IMR-90 (cell line): ENCODE measurements around the gene RAB18. TPM values are rescaled to one million over a fixed set of nuclear protein-coding genes. Genes with fewer than 3 reads are reported as not detected.

ENCODE experiments used
- ATAC-seq: fragments of 200-7000 bp; cut with Tn5 transposase; 2 replicates; pipeline ENCODE4 v1.9.1; 2020; ENCODE audit warnings: low read depth, mild to moderate bottlenecking, moderate library complexity
- BruUV-seq: library from RNA; stranded (reverse); fragments of 400-500 nt; replicated peaks from 2 replicates; lab custom pipeline; 2021; lab: Mats Ljungman, UMichigan
- CTCF ChIA-PET: fragments of 300-600 bp; formaldehyde crosslinking; extraction: SDS; loops from one replicate; lab custom pipeline; 2021; ENCODE audit warnings: antibody characterized with exemption; lab: Yijun Ruan, JAX
- POLR2A ChIA-PET: fragments of 300-600 bp; sonication (Branson Sonifier 250); formaldehyde crosslinking; loops from one replicate; lab custom pipeline; 2022; ENCODE audit warnings: antibody characterized with exemption; ENCODE audit not compliant: unreplicated experiment; lab: Charles Lee
- DNase-seq: peaks from one replicate; pipeline ENCODE4 v3.0.0; 2013
- H2AFZ ChIP-seq: replicated peaks from 2 replicates; pipeline ENCODE3; 2013; ENCODE audit warnings: low read length, mild to moderate bottlenecking; ENCODE audit not compliant: poor library complexity
- H2AK5ac ChIP-seq: 2 replicates; pipeline ENCODE4 v1.6.1; 2013; ENCODE audit warnings: low read depth, low read length, inconsistent platforms
- H2AK9ac ChIP-seq: replicated peaks from 2 replicates; pipeline ENCODE3; 2013; ENCODE audit warnings: mild to moderate bottlenecking, low read depth, low read length, moderate library complexity; ENCODE audit not compliant: poor library complexity
- H2BK120ac ChIP-seq: 2 replicates; pipeline ENCODE4 v1.6.1; 2013; ENCODE audit warnings: low read depth, low read length, inconsistent platforms
- H2BK15ac ChIP-seq: 3 replicates; pipeline ENCODE4 v1.6.1; 2013; ENCODE audit warnings: low read depth, low read length, inconsistent platforms
- H2BK20ac ChIP-seq: 2 replicates; pipeline ENCODE4 v1.6.1; 2013; ENCODE audit warnings: low read depth, mild to moderate bottlenecking, inconsistent platforms, low read length, moderate library complexity
- H2BK5ac ChIP-seq: 2 replicates; pipeline ENCODE4 v1.6.1; 2013; ENCODE audit warnings: mild to moderate bottlenecking, low read depth, low read length, inconsistent platforms; ENCODE audit not compliant: poor library complexity, severe bottlenecking
- H3K14ac ChIP-seq: replicated peaks from 2 replicates; pipeline ENCODE4 v1.6.1; 2013; ENCODE audit warnings: low read depth, low read length, inconsistent platforms
- H3K18ac ChIP-seq: 2 replicates; pipeline ENCODE4 v1.6.1; 2013; ENCODE audit warnings: low read depth, low read length, control low read depth
- H3K23ac ChIP-seq: 2 replicates; pipeline ENCODE4 v1.6.1; 2013; ENCODE audit warnings: low read depth, low read length, inconsistent platforms
- H3K27ac ChIP-seq: 2 replicates; pipeline ENCODE4 v1.5.1; 2013; ENCODE audit warnings: mild to moderate bottlenecking, control low read depth, low read length; ENCODE audit not compliant: insufficient read depth
- H3K27me3 ChIP-seq: 2 replicates; pipeline ENCODE4 v1.6.1; 2013; ENCODE audit warnings: low read length; ENCODE audit not compliant: control insufficient read depth, insufficient read depth
- H3K36me3 ChIP-seq: 2 replicates; pipeline ENCODE4 v1.6.1; 2013; ENCODE audit warnings: low read length, mixed read lengths; ENCODE audit not compliant: control insufficient read depth, insufficient read depth
- H3K4ac ChIP-seq: 2 replicates; pipeline ENCODE4 v1.6.1; 2013; ENCODE audit warnings: low read depth, low read length, inconsistent platforms
- H3K4me1 ChIP-seq: 2 replicates; pipeline ENCODE4 v1.6.1; 2013; ENCODE audit warnings: low read length, mixed read lengths; ENCODE audit not compliant: control insufficient read depth, insufficient read depth
- H3K4me2 ChIP-seq: 2 replicates; pipeline ENCODE4 v1.6.1; 2013; ENCODE audit warnings: low read depth, mild to moderate bottlenecking, control low read depth, low read length, moderate library complexity
- H3K4me3 ChIP-seq: 2 replicates; pipeline ENCODE4 v1.5.1; 2013; ENCODE audit warnings: low read depth, mild to moderate bottlenecking, control low read depth, low read length, moderate library complexity; ENCODE audit not compliant: insufficient read depth
- H3K56ac ChIP-seq: 2 replicates; pipeline ENCODE4 v1.6.1; 2013; ENCODE audit warnings: low read length, inconsistent platforms; ENCODE audit not compliant: insufficient read depth; ENCODE audit errors: extremely low read depth
- H3K79me1 ChIP-seq, 2 experiments: 2 replicates each; pipeline ENCODE4 v1.6.1; 2013; ENCODE audit warnings: low read length in 2 of 2, inconsistent platforms in 1 of 2, low read depth in 1 of 2
- H3K9ac ChIP-seq: 2 replicates; pipeline ENCODE4 v1.6.1; 2013; ENCODE audit warnings: low read depth, low read length, control low read depth
- H3K9me1 ChIP-seq: 2 replicates; pipeline ENCODE4 v1.6.1; 2013; ENCODE audit warnings: low read length, inconsistent platforms; ENCODE audit not compliant: insufficient read depth
- H3K9me3 ChIP-seq: 2 replicates; pipeline ENCODE4 v1.6.1; 2013; ENCODE audit warnings: low read length; ENCODE audit not compliant: control insufficient read depth, insufficient read depth
- H4K20me1 ChIP-seq: 2 replicates; pipeline ENCODE4 v1.6.1; 2013; ENCODE audit warnings: low read length, inconsistent platforms; ENCODE audit not compliant: insufficient read depth
- H4K5ac ChIP-seq: 2 replicates; pipeline ENCODE4 v1.6.1; 2013; ENCODE audit warnings: mild to moderate bottlenecking, low read depth, low read length, control low read depth
- H4K8ac ChIP-seq, 2 experiments: 2 replicates each; pipeline ENCODE4 v1.6.1; 2013; ENCODE audit warnings: low read depth in 2 of 2, low read length in 2 of 2, control low read depth in 1 of 2, inconsistent platforms in 1 of 2
- H4K91ac ChIP-seq: 2 replicates; pipeline ENCODE4 v1.6.1; 2013; ENCODE audit warnings: low read depth, low read length, inconsistent platforms; ENCODE audit not compliant: insufficient read depth
- BHLHE40 ChIP-seq: fragments of 150-350 bp; IDR thresholded peaks from 2 replicates; pipeline ENCODE4 v1.6.1; 2016; ENCODE audit warnings: mild to moderate bottlenecking, low read depth, low read length
- CEBPB ChIP-seq: IDR thresholded peaks from 2 replicates; pipeline ENCODE4 v1.6.1; 2012; ENCODE audit warnings: low read depth, low read length, improper control_type of control experiment
- CHD1 ChIP-seq: IDR thresholded peaks from 2 replicates; pipeline ENCODE4 v1.6.1; 2012; ENCODE audit warnings: low read depth, low read length, improper control_type of control experiment
- CTCF ChIP-seq: conservative IDR thresholded peaks from 2 replicates; pipeline ENCODE4 v1.5.1; 2012; ENCODE audit warnings: mild to moderate bottlenecking, low read depth, low read length, improper control_type of control experiment
- ELK1 ChIP-seq: fragments of 150-350 bp; IDR thresholded peaks from 2 replicates; pipeline ENCODE4 v1.6.1; 2016; ENCODE audit warnings: low read depth, mild to moderate bottlenecking, low read length, moderate library complexity, borderline replicate concordance
- FOS ChIP-seq: fragments of 150-350 bp; IDR thresholded peaks from 2 replicates; pipeline ENCODE4 v1.6.1; 2016; ENCODE audit warnings: low read depth, low read length
- MAFK ChIP-seq: IDR thresholded peaks from 2 replicates; pipeline ENCODE4 v1.6.1; 2012; ENCODE audit warnings: low read depth, low read length, improper control_type of control experiment
- MAZ ChIP-seq: IDR thresholded peaks from 2 replicates; pipeline ENCODE4 v1.6.1; 2012; ENCODE audit warnings: low read depth, mild to moderate bottlenecking, low read length, improper control_type of control experiment, moderate library complexity, borderline replicate concordance
- MXI1 ChIP-seq: IDR thresholded peaks from 2 replicates; pipeline ENCODE4 v1.6.1; 2012; ENCODE audit warnings: low read depth, mild to moderate bottlenecking, low read length, moderate library complexity, borderline replicate concordance
- NFE2L2 ChIP-seq: fragments of 150-350 bp; IDR thresholded peaks from 2 replicates; pipeline ENCODE4 v1.6.1; 2016; ENCODE audit warnings: low read depth, mild to moderate bottlenecking, low read length
- POLR2A ChIP-seq: IDR thresholded peaks from 2 replicates; pipeline ENCODE4 v1.6.1; 2012; ENCODE audit warnings: mild to moderate bottlenecking, low read depth, low read length
- RAD21 ChIP-seq: IDR thresholded peaks from 2 replicates; pipeline ENCODE4 v1.6.1; 2012; ENCODE audit warnings: low read length, improper control_type of control experiment
- RCOR1 ChIP-seq: IDR thresholded peaks from 2 replicates; pipeline ENCODE4 v1.6.1; 2012; ENCODE audit warnings: mild to moderate bottlenecking, low read length, improper control_type of control experiment; ENCODE audit not compliant: insufficient replicate concordance
- RFX5 ChIP-seq: IDR thresholded peaks from 2 replicates; pipeline ENCODE4 v1.8.0; 2012; ENCODE audit warnings: low read depth, mild to moderate bottlenecking, low read length, moderate library complexity
- SMC3 ChIP-seq: fragments of 150-350 bp; IDR thresholded peaks from 2 replicates; pipeline ENCODE4 v1.6.1; 2016; ENCODE audit warnings: low read depth, mild to moderate bottlenecking, antibody characterized with exemption, low read length, moderate library complexity
- USF2 ChIP-seq: fragments of 150-350 bp; IDR thresholded peaks from 2 replicates; pipeline ENCODE4 v1.6.1; 2017; ENCODE audit warnings: mild to moderate bottlenecking, antibody characterized with exemption, low read length, low read depth
- WGBS, 2 experiments: methylation state at CpG; one replicate each; pipeline versions ENCODE4 v1.1.5 to v1.1.7; 2013; ENCODE audit warnings: missing lambda C conversion rate in 2 of 2; ENCODE audit not compliant: insufficient read length in 1 of 2; ENCODE audit errors: extremely low coverage in 2 of 2; 5-methylcytosine and 5-hydroxymethylcytosine counted together
- dilution Hi-C: fragments of 300-500 bp; cut with HindIII; formaldehyde crosslinking; loops from one replicate; pipeline ENCODE4 v1.14.3; 2018; ENCODE audit warnings: low sequenced_read_pairs; ENCODE audit not compliant: unreplicated experiment
- in situ Hi-C: fragments of 300-500 bp; cut with MboI; formaldehyde crosslinking; loops from 3 replicates; pipeline ENCODE4 v1.14.3; 2019; ENCODE audit warnings: low sequenced_read_pairs, inconsistent platforms, mixed read lengths
- intact Hi-C: fragments of 100-400 bp; cut with micrococcal nuclease; formaldehyde crosslinking; loops from 2 replicates; pipeline ENCODE4 v1.10.0; 2022
- polyA plus RNA-seq, 3 experiments: library from polyadenylated mRNA; depleted of rRNA; stranded (reverse); fragments of >200 nt; gene quantifications; 2 replicates each; pipeline ENCODE4 v1.2.3, GENCODE V29; 2012; ENCODE audit warnings: low replicate concordance in 1 of 3
- total RNA-seq: library from RNA; depleted of rRNA; stranded (reverse); fragments of >200 nt; gene quantifications from 2 replicates; pipeline ENCODE4 v1.2.3, GENCODE V29; 2012

Gene RAB18
- total and polyA plus RNA-seq, 2 of the 4 experiments (the other 2 are of a cell fraction): 17.6 to 38.8 TPM

GRCh38 chr10:27527666-27528295 lies 23.7 kb downstream of the RAB18 start:
- TF ChIP-seq MXI1 (no peak), RFX5 (no peak), CHD1 (no peak), POLR2A (no peak), SMC3 (no peak), MAZ (no peak), NFE2L2 (no peak), CTCF (no peak), RCOR1 (no peak), CEBPB (no peak), BHLHE40 (no peak), MAFK (no peak), USF2 (no peak), ELK1 (no peak), FOS (no peak), RAD21 (no peak)
- Histone ChIP-seq H3K79me1 (peaks cover 9 to 48% of the 10 kb centered on the region in 2 experiments), H3K27ac (no peak overlapping the region), H4K5ac (no peak overlapping the region), H3K36me3 (no peaks in the 10 kb centered on the region; the same call in 1 of the 2 replicates), H3K4ac (no peak overlapping the region), H3K9me3 (no peaks in the 10 kb centered on the region), H2AK5ac (no peak overlapping the region), H3K27me3 (no peaks in the 10 kb centered on the region), H3K4me2 (no peak overlapping the region), H2BK15ac (no peak overlapping the region), H3K4me3 (no peak overlapping the region), H2BK20ac (no peak overlapping the region), H3K9ac (no peak overlapping the region), H3K4me1 (peaks cover 3% of the 10 kb centered on the region; the same call in 1 of the 2 replicates), H3K56ac (no peak overlapping the region), H2BK120ac (no peak overlapping the region), H3K9me1 (no peaks in the 10 kb centered on the region; the same call in 1 of the 2 replicates), H2AK9ac (no peak overlapping the region), H3K18ac (no peak overlapping the region), H4K8ac (no peak overlapping the region), H3K14ac (no peak overlapping the region), H2BK5ac (no peak overlapping the region), H2AFZ (no peak overlapping the region), H3K23ac (no peak overlapping the region), H4K91ac (no peak overlapping the region), H4K20me1 (peaks cover 31% of the 10 kb centered on the region)
- POLR2A ChIA-PET: no interaction called here
- dilution Hi-C loops (no loop called here), intact Hi-C loops (no loop called here), in situ Hi-C loops (no loop called here)
- CTCF ChIA-PET: no interaction called here
- DNase-seq (no peak), ATAC-seq (no peak)
- no CpG with 5 or more reads among the region's 6 CpGs for WGBS, 2 experiments
- no TSS peak for BruUV-seq
